Thymus (tissue), 2 donors: Measurements from ENCODE around the gene MRPL50. TPM values are rescaled to one million over a fixed set of nuclear protein-coding genes. Genes with fewer than 3 reads are reported as not detected.

Experiments used
- polyA plus RNA-seq: library from polyadenylated mRNA; stranded (reverse); fragments of 200-250 nt; gene quantifications from one replicate; pipeline ENCODE4 v1.2.3, GENCODE V29; 2013
- total RNA-seq: library from RNA; stranded (reverse); fragments of 120-200 nt; gene quantifications from one replicate; pipeline ENCODE4 v1.2.4, GENCODE V29; 2013
- donor health status: healthy.

The MRPL50 gene
- total and polyA plus RNA-seq, 2 donors, result 13.5 to 15.7 TPM

Other genes with a start within 250 kb of the MRPL50 start
- gene BAAT, start 13.6 kb downstream of the MRPL50 start, total RNA-seq, result 0.09 TPM
- gene BAAT, start 13.6 kb downstream of the MRPL50 start, polyA plus RNA-seq, result 0.11 TPM
- 16.2 TPM for gene ZNF189, start 233 bp upstream of the MRPL50 start, total RNA-seq
- 13.6 TPM for gene ZNF189, start 233 bp upstream of the MRPL50 start, polyA plus RNA-seq
- 1.7 TPM for gene ALDOB, start 37.2 kb upstream of the MRPL50 start, total RNA-seq
- gene ALDOB, start 37.2 kb upstream of the MRPL50 start, polyA plus RNA-seq, result 9.1 TPM
- gene RNF20, start 135.2 kb upstream of the MRPL50 start, total RNA-seq, result 21.2 TPM
- gene RNF20, start 135.2 kb upstream of the MRPL50 start, polyA plus RNA-seq, result 16.9 TPM
- gene PPP3R2, start 196.4 kb upstream of the MRPL50 start, total RNA-seq, result not detected
- gene PPP3R2, start 196.4 kb upstream of the MRPL50 start, polyA plus RNA-seq, result 0.02 TPM